ENCODE measurements around the gene H2BW1. TPM values are rescaled to one million over a fixed set of nuclear protein-coding genes. Genes with fewer than 3 reads are reported as not detected.
"Not testable (repeated sequence)": the region's sequence is repeated elsewhere in the genome, so short reads cannot be mapped to it uniquely, and the experiment has no call there.

H2BW1 gene
- polyA plus RNA-seq, 1 donor (not counting 4 experiments of a cell fraction or from before 2014, with no cell fraction given), result not detected

DNA sequence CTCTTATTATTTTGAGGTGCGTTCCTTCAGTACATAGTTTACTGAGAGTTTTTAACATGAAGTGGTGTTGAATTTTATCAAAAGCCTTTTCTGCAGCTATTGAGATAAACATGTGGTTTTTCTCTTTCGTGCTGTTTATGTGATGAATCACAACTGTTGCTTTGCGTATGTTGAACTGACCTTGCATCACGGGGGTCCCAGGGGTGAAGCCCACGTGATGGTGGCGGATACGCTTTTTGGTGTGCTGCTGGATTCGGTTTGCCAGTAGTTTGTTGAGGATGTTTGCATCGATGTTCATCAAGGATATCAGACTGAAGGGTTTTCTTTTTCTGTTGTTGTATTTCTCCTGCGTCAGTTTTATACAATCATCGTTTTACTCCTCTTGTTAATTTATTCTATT lies 4.6 kb upstream of the H2BW1 start:
- dilution Hi-C loops (cut with MboI; ENCODE audit: extremely low pct_ligation_motif_present, low sequenced_read_pairs), result no loop called here
- no peak for DNase-seq (ENCODE audit: low read depth, low spot score)
- FAIRE-seq, result no peak

DNA sequence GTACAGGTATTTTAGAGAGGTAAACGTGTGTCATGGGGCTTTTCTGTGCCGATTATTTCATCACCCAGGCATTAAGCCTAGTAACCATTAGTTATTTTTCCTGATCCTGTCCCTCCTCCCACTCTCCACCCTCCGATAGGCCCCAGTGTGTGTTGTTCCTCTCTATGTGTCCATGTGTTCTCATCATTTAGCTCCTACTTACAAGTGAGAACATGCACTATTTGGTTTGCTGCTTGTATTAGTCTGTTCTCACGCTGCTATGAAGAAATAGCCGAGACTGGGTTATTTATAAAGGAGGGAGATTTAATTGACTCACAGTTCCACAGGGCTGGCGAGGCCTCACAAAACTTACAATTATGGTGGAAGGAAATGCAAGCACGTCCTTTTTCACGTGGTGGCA lies 2.1 kb upstream of the H2BW1 start:
- H3K79me2 ChIP-seq (ENCODE audit: control insufficient read depth, insufficient read depth, low read length); H3K27ac ChIP-seq (ENCODE audit: control insufficient read depth, insufficient read depth, low read length); H3K9me3 ChIP-seq (ENCODE audit: control insufficient read depth, low read depth, low read length); H3K4me3 ChIP-seq (ENCODE audit: control insufficient read depth in 2 of 3, extremely low read depth in 1 of 3, insufficient read depth in 2 of 3, low read depth in 1 of 3, low read length in 3 of 3); FAIRE-seq; H3K27me3 ChIP-seq (ENCODE audit: control insufficient read depth, extremely low read depth, insufficient read depth, low read length); H4K20me1 ChIP-seq (ENCODE audit: control insufficient read depth, extremely low read depth, insufficient read depth, low read length); H2AFZ ChIP-seq (ENCODE audit: control insufficient read depth, low read length); H3K4me1 ChIP-seq (ENCODE audit: control insufficient read depth, extremely low read depth, insufficient read depth, low read length); H3K9ac ChIP-seq (ENCODE audit: control insufficient read depth, extremely low read depth, insufficient read depth, low read length); DNase-seq (ENCODE audit: low read depth, low spot score); dilution Hi-C loops (cut with MboI; ENCODE audit: extremely low pct_ligation_motif_present, low sequenced_read_pairs); H3K4me2 ChIP-seq (ENCODE audit: control insufficient read depth, extremely low read depth, insufficient read depth, low read depth, low read length); H3K9me1 ChIP-seq (ENCODE audit: control insufficient read depth, extremely low read depth, insufficient read depth, low read length); H3K36me3 ChIP-seq (ENCODE audit: control insufficient read depth in 2 of 2, extremely low read depth in 1 of 2, insufficient read depth in 2 of 2, low read length in 2 of 2): not testable (repeated sequence)

More for the DNA sequence above, 4.6 kb upstream of the H2BW1 start:
- no peaks in the 10 kb centered on the region for H3K36me3 ChIP-seq (ENCODE audit: control insufficient read depth in 2 of 2, extremely low read depth in 1 of 2, insufficient read depth in 2 of 2, low read length in 2 of 2)
- no peaks in the 10 kb centered on the region for H3K9me3 ChIP-seq (ENCODE audit: control insufficient read depth, low read depth, low read length)
- H2AFZ ChIP-seq (ENCODE audit: control insufficient read depth, low read length), result no peak overlapping the region
- H3K9ac ChIP-seq (ENCODE audit: control insufficient read depth, extremely low read depth, insufficient read depth, low read length), result no peak overlapping the region
- H3K4me2 ChIP-seq (ENCODE audit: control insufficient read depth, extremely low read depth, insufficient read depth, low read depth, low read length), result no peak overlapping the region
- no peak overlapping the region for H3K27ac ChIP-seq (ENCODE audit: control insufficient read depth, insufficient read depth, low read length)
- H3K9me1 ChIP-seq (ENCODE audit: control insufficient read depth, extremely low read depth, insufficient read depth, low read length), result no peaks in the 10 kb centered on the region
- no peaks in the 10 kb centered on the region for H4K20me1 ChIP-seq (ENCODE audit: control insufficient read depth, extremely low read depth, insufficient read depth, low read length)
- H3K4me3 ChIP-seq (ENCODE audit: control insufficient read depth in 2 of 3, extremely low read depth in 1 of 3, insufficient read depth in 2 of 3, low read depth in 1 of 3, low read length in 3 of 3), result no peak overlapping the region
- H3K4me1 ChIP-seq (ENCODE audit: control insufficient read depth, extremely low read depth, insufficient read depth, low read length), result no peaks in the 10 kb centered on the region
- no peaks in the 10 kb centered on the region for H3K79me2 ChIP-seq (ENCODE audit: control insufficient read depth, insufficient read depth, low read length)
- TF ChIP-seq, protein P1, sequence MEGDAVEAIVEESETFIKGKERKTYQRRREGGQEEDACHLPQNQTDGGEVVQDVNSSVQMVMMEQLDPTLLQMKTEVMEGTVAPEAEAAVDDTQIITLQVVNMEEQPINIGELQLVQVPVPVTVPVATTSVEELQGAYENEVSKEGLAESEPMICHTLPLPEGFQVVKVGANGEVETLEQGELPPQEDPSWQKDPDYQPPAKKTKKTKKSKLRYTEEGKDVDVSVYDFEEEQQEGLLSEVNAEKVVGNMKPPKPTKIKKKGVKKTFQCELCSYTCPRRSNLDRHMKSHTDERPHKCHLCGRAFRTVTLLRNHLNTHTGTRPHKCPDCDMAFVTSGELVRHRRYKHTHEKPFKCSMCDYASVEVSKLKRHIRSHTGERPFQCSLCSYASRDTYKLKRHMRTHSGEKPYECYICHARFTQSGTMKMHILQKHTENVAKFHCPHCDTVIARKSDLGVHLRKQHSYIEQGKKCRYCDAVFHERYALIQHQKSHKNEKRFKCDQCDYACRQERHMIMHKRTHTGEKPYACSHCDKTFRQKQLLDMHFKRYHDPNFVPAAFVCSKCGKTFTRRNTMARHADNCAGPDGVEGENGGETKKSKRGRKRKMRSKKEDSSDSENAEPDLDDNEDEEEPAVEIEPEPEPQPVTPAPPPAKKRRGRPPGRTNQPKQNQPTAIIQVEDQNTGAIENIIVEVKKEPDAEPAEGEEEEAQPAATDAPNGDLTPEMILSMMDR (optimal IDR thresholded peaks at IDR 0.05 in 1 of 3, IDR thresholded peaks at IDR 0.05 in 1 of 3, conservative IDR thresholded peaks at IDR 0.05 in 1 of 3; ENCODE audit: extremely low read depth in 1 of 3, insufficient read depth in 2 of 3, low read length in 3 of 3), result no peak
- no peak for TF ChIP-seq EZH2 (IDR thresholded peaks at IDR 0.05; ENCODE audit: low read length)
- no peaks in the 10 kb centered on the region for H3K27me3 ChIP-seq (ENCODE audit: control insufficient read depth, extremely low read depth, insufficient read depth, low read length)

GRCh38 chrX:104013158-104013557 lies 350 bp downstream of the H2BW1 start:
- no peaks in the 10 kb centered on the region for H3K79me2 ChIP-seq (ENCODE audit: control insufficient read depth, insufficient read depth, low read length)
- H3K9ac ChIP-seq (ENCODE audit: control insufficient read depth, extremely low read depth, insufficient read depth, low read length), result no peak overlapping the region
- no peaks in the 10 kb centered on the region for H3K36me3 ChIP-seq (ENCODE audit: control insufficient read depth in 2 of 2, extremely low read depth in 1 of 2, insufficient read depth in 2 of 2, low read length in 2 of 2)
- no peak overlapping the region for H2AFZ ChIP-seq (ENCODE audit: control insufficient read depth, low read length)
- TF ChIP-seq, protein P1 (optimal IDR thresholded peaks at IDR 0.05 in 1 of 3, IDR thresholded peaks at IDR 0.05 in 1 of 3, conservative IDR thresholded peaks at IDR 0.05 in 1 of 3; ENCODE audit: extremely low read depth in 1 of 3, insufficient read depth in 2 of 3, low read length in 3 of 3), result no peak
- TF ChIP-seq EZH2 (IDR thresholded peaks at IDR 0.05; ENCODE audit: low read length), result no peak
- H3K4me1 ChIP-seq (ENCODE audit: control insufficient read depth, extremely low read depth, insufficient read depth, low read length), result no peaks in the 10 kb centered on the region
- DNase-seq (ENCODE audit: low read depth, low spot score) (no peak), FAIRE-seq (no peak)
- H3K4me3 ChIP-seq (ENCODE audit: control insufficient read depth in 2 of 3, extremely low read depth in 1 of 3, insufficient read depth in 2 of 3, low read depth in 1 of 3, low read length in 3 of 3), result no peak overlapping the region
- no peak overlapping the region for H3K4me2 ChIP-seq (ENCODE audit: control insufficient read depth, extremely low read depth, insufficient read depth, low read depth, low read length)
- H3K27ac ChIP-seq (ENCODE audit: control insufficient read depth, insufficient read depth, low read length), result no peak overlapping the region
- dilution Hi-C loops (cut with MboI; ENCODE audit: extremely low pct_ligation_motif_present, low sequenced_read_pairs), result no loop called here
- H3K9me3 ChIP-seq (ENCODE audit: control insufficient read depth, low read depth, low read length), result no peaks in the 10 kb centered on the region
- H4K20me1 ChIP-seq (ENCODE audit: control insufficient read depth, extremely low read depth, insufficient read depth, low read length), result no peaks in the 10 kb centered on the region
- H3K27me3 ChIP-seq (ENCODE audit: control insufficient read depth, extremely low read depth, insufficient read depth, low read length), result no peaks in the 10 kb centered on the region
- H3K9me1 ChIP-seq (ENCODE audit: control insufficient read depth, extremely low read depth, insufficient read depth, low read length), result no peaks in the 10 kb centered on the region
